ENCODE data around the gene DNAJB1. TPM values are rescaled to one million over a fixed set of nuclear protein-coding genes. Genes with fewer than 3 reads are reported as not detected.

DNAJB1 gene
- total and polyA plus RNA-seq, 2 of the 4 experiments (the other 2 are of a cell fraction) = 88.2 to 95.4 TPM

GRCh38 chr19:14561847-14562351 is 43.7 kb upstream of the DNAJB1 start:
- no peak overlapping the region for H2AK5ac ChIP-seq (ENCODE audit: low read depth, low read length)
- peak; percentile 19 for DNase-seq
- H3K36me3 ChIP-seq (ENCODE audit: control insufficient read depth, insufficient read depth, low read length) = peaks cover 10% of the 10 kb centered on the region; the same call in 1 of the 2 replicates
- H3K14ac ChIP-seq (replicated peaks; ENCODE audit: low read depth, low read length) = no peak overlapping the region
- intact Hi-C loops (cut with micrococcal nuclease) = no loop called here
- peaks cover 10 to 26% of the 10 kb centered on the region in 2 experiments for H3K79me1 ChIP-seq (ENCODE audit: low read depth in 1 of 2, low read length in 2 of 2)
- H3K56ac ChIP-seq (ENCODE audit: extremely low read depth, insufficient read depth, low read length) = no peak overlapping the region
- H3K27me3 ChIP-seq (ENCODE audit: control insufficient read depth, insufficient read depth, low read length) = no peaks in the 10 kb centered on the region
- in situ Hi-C loops (cut with MboI; ENCODE audit: low sequenced_read_pairs) = loop anchor here (25.0 kb wide), 1 partner anchor 875 kb away; the partner anchor contains the start of gene WIZ
- H4K8ac ChIP-seq (ENCODE audit: low read depth in 2 of 2, low read length in 2 of 2) = peak overlapping the region; percentile 55 to 64; a peak in 2 of 4 replicates
- H4K5ac ChIP-seq (ENCODE audit: low read depth, low read length) = no peak overlapping the region
- peak; percentile 61 for ATAC-seq (ENCODE audit: low read depth)
- H3K27ac ChIP-seq (ENCODE audit: insufficient read depth, low read length) = 0 out of 2 replicates have a peak overlapping the region, but pooled peaks have one; percentile 15
- no peak overlapping the region for H2BK120ac ChIP-seq (ENCODE audit: low read depth, low read length)
- no peaks in the 10 kb centered on the region; the same call in 1 of the 2 replicates for H3K9me1 ChIP-seq (ENCODE audit: insufficient read depth, low read length)
- peak overlapping the region; percentile 37 for H2AK9ac ChIP-seq (replicated peaks; ENCODE audit: low read depth, low read length, poor library complexity)
- no peak overlapping the region for H2BK20ac ChIP-seq (ENCODE audit: low read depth, low read length)
- H2BK15ac ChIP-seq (ENCODE audit: low read depth, low read length) = no peak overlapping the region
- H3K4me1 ChIP-seq (ENCODE audit: control insufficient read depth, insufficient read depth, low read length) = peaks cover 5% of the 10 kb centered on the region; the same call in 1 of the 2 replicates
- ChIA-PET POLR2A (ENCODE audit: unreplicated experiment) (no interaction called here), CTCF (interaction anchor here (1.3 kb wide), 1 partner anchor 10 kb away, joined by 4 read pairs; the partner anchor contains the start of gene NDUFB7)
- peak overlapping the region; percentile 43; the same call in 1 of the 2 replicates for H3K4ac ChIP-seq (ENCODE audit: low read depth, low read length)
- no peak for TF ChIP-seq POLR2A (IDR thresholded peaks at IDR 0.05; ENCODE audit: low read depth, low read length)
- no peak for TF ChIP-seq FOS (IDR thresholded peaks at IDR 0.05; ENCODE audit: low read depth, low read length)
- no peak for TF ChIP-seq CEBPB (IDR thresholded peaks at IDR 0.05; ENCODE audit: low read depth, low read length)
- TF ChIP-seq USF2 (IDR thresholded peaks at IDR 0.05; ENCODE audit: low read depth, low read length) = no peak
- no peak for TF ChIP-seq MXI1 (IDR thresholded peaks at IDR 0.05; ENCODE audit: borderline replicate concordance, low read depth, low read length)
- peak overlapping the region; percentile 49; the same call in 1 of the 2 replicates for H3K23ac ChIP-seq (ENCODE audit: low read depth, low read length)
- 0 out of 2 replicates have a peak, but pooled peaks cover under 1% of the 10 kb centered on the region for H4K20me1 ChIP-seq (ENCODE audit: insufficient read depth, low read length)
- 68% methylated on average over 11 of the region's 22 CpGs; no CpG with 5 or more reads in 1 of the 2 experiments for WGBS, 2 experiments (ENCODE audit: extremely low coverage in 2 of 2, insufficient read length in 1 of 2)
- H2AFZ ChIP-seq (replicated peaks; ENCODE audit: low read length, poor library complexity) = peak overlapping the region; percentile 71
- H3K18ac ChIP-seq (ENCODE audit: low read depth, low read length) = no peak overlapping the region
- H3K4me3 ChIP-seq (ENCODE audit: insufficient read depth, low read depth, low read length) = no peak overlapping the region
- dilution Hi-C loops (cut with HindIII; ENCODE audit: low sequenced_read_pairs, unreplicated experiment) = no loop called here
- H3K9me3 ChIP-seq (ENCODE audit: control insufficient read depth, insufficient read depth, low read length) = no peaks in the 10 kb centered on the region
- no TSS peak for BruUV-seq (replicated peaks)
- no peak overlapping the region; the same call in 1 of the 2 replicates for H3K9ac ChIP-seq (ENCODE audit: low read depth, low read length)
- no peak overlapping the region for H4K91ac ChIP-seq (ENCODE audit: insufficient read depth, low read depth, low read length)
- H2BK5ac ChIP-seq (ENCODE audit: low read depth, low read length, poor library complexity, severe bottlenecking) = no peak overlapping the region
- no peak overlapping the region for H3K4me2 ChIP-seq (ENCODE audit: low read depth, low read length)

Data from IMR-90 (cell line).